GM12878 (cell line): ENCODE results near the gene BMI1. TPM values are rescaled to one million over a fixed set of nuclear protein-coding genes. Genes with fewer than 3 reads are reported as not detected.
A peak's percentile ranks its signal among the peaks of the same experiment; 100 is the strongest.

Source experiments
- ATAC-seq: fragments of 200-7000 bp; cut with Tn5 transposase; 3 replicates; pipeline ENCODE4 v1.9.1; 2020; ENCODE audit warnings: mild to moderate bottlenecking, moderate library complexity
- BruUV-seq: library from RNA; stranded (reverse); fragments of 400-500 nt; replicated peaks from 2 replicates; lab custom pipeline; 2021; lab: Mats Ljungman, UMichigan
- CTCF ChIA-PET: fragments of 300-600 bp; sonication (Branson Sonifier 250); formaldehyde crosslinking; extraction: SDS; loops from one replicate; lab custom pipeline; 2021; ENCODE audit warnings: inconsistent platforms; lab: Yijun Ruan, JAX
- POLR2A ChIA-PET: fragments of 350-600 bp; formaldehyde crosslinking; extraction: SDS; loops from one replicate; lab custom pipeline; 2021; ENCODE audit warnings: inconsistent platforms; lab: Charles Lee
- RAD21 ChIA-PET: fragments of 300-600 bp; sonication (Branson Sonifier 250); formaldehyde crosslinking; loops from one replicate; lab custom pipeline; 2023; ENCODE audit warnings: antibody characterized with exemption; ENCODE audit not compliant: unreplicated experiment; lab: Charles Lee
- SMC1A ChIA-PET: fragments of 300-600 bp; sonication (Branson Sonifier 250); formaldehyde crosslinking; loops from one replicate; lab custom pipeline; 2023; ENCODE audit not compliant: unreplicated experiment, uncharacterized antibody; lab: Charles Lee
- DNase-seq: peaks from one replicate; pipeline ENCODE4 v3.0.0-alpha.2; 2011; ENCODE audit warnings: low read depth, low spot score
- FAIRE-seq: peaks from 3 replicates; lab custom pipeline; 2011; peaks lifted over from hg19 to GRCh38; lab: Jason Lieb, UNC
- H2AFZ ChIP-seq: 2 replicates; pipeline ENCODE4 v1.6.0; 2011; ENCODE audit warnings: low read depth, low read length, control low read depth; ENCODE audit not compliant: control insufficient read depth
- H3K27ac ChIP-seq: 2 replicates; pipeline ENCODE4 v1.5.1; 2011; ENCODE audit warnings: control low read depth; ENCODE audit not compliant: control insufficient read depth, insufficient read depth
- H3K27me3 ChIP-seq, 2 experiments: replicated peaks in 1 of 2; 2 replicates each; pipeline versions ENCODE4 v1.6.0 to v1.6.1; 2011; ENCODE audit warnings: low read length in 1 of 2; ENCODE audit not compliant: control insufficient read depth in 2 of 2, insufficient read depth in 2 of 2
- H3K36me3 ChIP-seq, 2 experiments: 2 replicates each; pipeline ENCODE4 v1.5.1; 2011; ENCODE audit warnings: low read length in 1 of 2; ENCODE audit not compliant: control insufficient read depth in 2 of 2, insufficient read depth in 2 of 2
- H3K4me1 ChIP-seq: 2 replicates; pipeline ENCODE4 v1.6.1; 2011; ENCODE audit warnings: mild to moderate bottlenecking, low read length, moderate library complexity, mixed read lengths; ENCODE audit not compliant: control insufficient read depth, insufficient read depth
- H3K4me2 ChIP-seq: 2 replicates; pipeline ENCODE4 v1.6.0; 2011; ENCODE audit warnings: control low read depth; ENCODE audit not compliant: control insufficient read depth, insufficient read depth
- H3K4me3 ChIP-seq: fragments of 200-600 bp; sonication (generic); 2 replicates; pipeline ENCODE4 v1.5.1; 2016
- H3K79me2 ChIP-seq: 2 replicates; pipeline ENCODE4 v1.6.0; 2011; ENCODE audit warnings: low read length; ENCODE audit not compliant: control insufficient read depth, insufficient read depth
- H3K9ac ChIP-seq: 2 replicates; pipeline ENCODE4 v1.8.0; 2011; ENCODE audit warnings: low read length, control low read depth, mixed read lengths; ENCODE audit not compliant: control insufficient read depth, insufficient read depth
- H3K9me3 ChIP-seq: replicated peaks from 3 replicates; pipeline ENCODE4 v1.5.1; 2011; ENCODE audit warnings: mild to moderate bottlenecking, low read length; ENCODE audit not compliant: control insufficient read depth, insufficient read depth
- H4K20me1 ChIP-seq: 2 replicates; pipeline ENCODE4 v1.6.0; 2011; ENCODE audit not compliant: control insufficient read depth, insufficient read depth
- FOS ChIP-seq: IDR thresholded peaks from 3 replicates; pipeline ENCODE4 v1.6.1; 2011; ENCODE audit warnings: borderline replicate concordance; ENCODE audit not compliant: insufficient read length; ENCODE audit errors: extremely low read depth
- IKZF1 ChIP-seq: fragments of 450-650 bp; conservative IDR thresholded peaks from 2 replicates; pipeline ENCODE4 v1.6.1; 2017; ENCODE audit warnings: antibody characterized with exemption, mild to moderate bottlenecking
- NFYB ChIP-seq: IDR thresholded peaks from 2 replicates; pipeline ENCODE4 v1.6.1; 2011; ENCODE audit warnings: low read depth, mild to moderate bottlenecking, low read length, improper control_type of control experiment, moderate library complexity; ENCODE audit not compliant: insufficient read depth
- PAX5 ChIP-seq: IDR thresholded peaks from 2 replicates; pipeline ENCODE4 v1.6.1; 2011; ENCODE audit warnings: low read depth, low read length, borderline replicate concordance
- POLR2AphosphoS2 ChIP-seq: IDR thresholded peaks from 2 replicates; pipeline ENCODE4 v1.6.1; 2011; ENCODE audit warnings: low read depth, mild to moderate bottlenecking, low read length, improper control_type of control experiment, moderate library complexity
- STAT1 ChIP-seq: fragments of 450-650 bp; conservative IDR thresholded peaks from 2 replicates; pipeline ENCODE4 v1.6.1; 2014; ENCODE audit warnings: antibody characterized with exemption, mild to moderate bottlenecking
- TAF1 ChIP-seq: IDR thresholded peaks from 2 replicates; pipeline ENCODE4 v1.6.1; 2011; ENCODE audit warnings: mild to moderate bottlenecking, low read depth, low read length, borderline replicate concordance
- TBL1XR1 ChIP-seq: IDR thresholded peaks from 2 replicates; pipeline ENCODE4 v1.6.1; 2012; ENCODE audit warnings: low read depth, low read length, improper control_type of control experiment
- USF2 ChIP-seq: IDR thresholded peaks from 2 replicates; pipeline ENCODE4 v1.6.1; 2011; ENCODE audit warnings: low read depth, low read length, improper control_type of control experiment, borderline replicate concordance
- WGBS: methylation state at CpG from one replicate; pipeline ENCODE4 v1.1.6; 2016; ENCODE audit warnings: low lambda C conversion rate; ENCODE audit not compliant: insufficient replicate concordance, insufficient coverage; ENCODE audit errors: missing lambda C conversion rate; 5-methylcytosine and 5-hydroxymethylcytosine counted together
- in situ Hi-C: fragments of 300-500 bp; cut with MboI; formaldehyde crosslinking; loops from 9 replicates; pipeline ENCODE4 v1.14.3; 2018; ENCODE audit warnings: mixed read lengths
- intact Hi-C: fragments of 100-400 bp; cut with micrococcal nuclease; formaldehyde crosslinking; loops from one replicate; pipeline ENCODE4 v1.14.2; 2022; ENCODE audit not compliant: unreplicated experiment
- polyA plus RNA-seq, 11 experiments: library from polyadenylated mRNA; depleted of rRNA in 4 of 11; unstranded in 6 of 11; stranded (reverse) in 5 of 11; fragments of >200 nt; fragmentation: Nextera tagmentation in 4 of 11; fragmentation: Illumina TruSeq in 1 of 11; extraction: Ambion mirVana in 4 of 11; extraction: Trizol in 1 of 11; gene quantifications; 1 replicate in 1 of 11; 2 replicates in 10 of 11; pipeline versions ENCODE4 v1.2.1 to v1.2.3, GENCODE V29; 2011 to 2016; ENCODE audit warnings: inconsistent platforms in 2 of 11, missing spikeins in 2 of 11, low read depth in 1 of 11
- total RNA-seq, 4 experiments: library from RNA; depleted of rRNA in 3 of 4; stranded (reverse); fragments of >200 nt in 3 of 4; fragmentation: Illumina TruSeq in 1 of 4; extraction: Trizol in 1 of 4; gene quantifications; 2 replicates each; pipeline versions ENCODE4 v1.2.1 to v1.2.3, GENCODE V29; 2013 to 2021
- TF ChIP-seq, protein P1 (sequence below): fragments of 450-650 bp; formaldehyde crosslinking; IDR thresholded peaks from 2 replicates; pipeline ENCODE4 v1.5.0; 2022; ENCODE audit warnings: mild to moderate bottlenecking, missing genetic modification characterization
- TF ChIP-seq, protein P2 (sequence below): fragments of 450-650 bp; IDR thresholded peaks from 2 replicates; pipeline ENCODE4 v1.6.1; 2017; ENCODE audit warnings: low read depth, mild to moderate bottlenecking, moderate library complexity
- TF ChIP-seq, protein P3 (sequence below): fragments of 450-650 bp; IDR thresholded peaks from 2 replicates; pipeline ENCODE4 v1.6.1; 2017; ENCODE audit warnings: mild to moderate bottlenecking, low read depth, inconsistent platforms; ENCODE audit not compliant: poor library complexity, severe bottlenecking

Gene BMI1
- total and polyA plus RNA-seq, 10 of the 15 experiments (the other 5 are each of a cell fraction or from before 2014, with no cell fraction given), result 8.0 to 49.7 (median 25.8) TPM

DNA sequence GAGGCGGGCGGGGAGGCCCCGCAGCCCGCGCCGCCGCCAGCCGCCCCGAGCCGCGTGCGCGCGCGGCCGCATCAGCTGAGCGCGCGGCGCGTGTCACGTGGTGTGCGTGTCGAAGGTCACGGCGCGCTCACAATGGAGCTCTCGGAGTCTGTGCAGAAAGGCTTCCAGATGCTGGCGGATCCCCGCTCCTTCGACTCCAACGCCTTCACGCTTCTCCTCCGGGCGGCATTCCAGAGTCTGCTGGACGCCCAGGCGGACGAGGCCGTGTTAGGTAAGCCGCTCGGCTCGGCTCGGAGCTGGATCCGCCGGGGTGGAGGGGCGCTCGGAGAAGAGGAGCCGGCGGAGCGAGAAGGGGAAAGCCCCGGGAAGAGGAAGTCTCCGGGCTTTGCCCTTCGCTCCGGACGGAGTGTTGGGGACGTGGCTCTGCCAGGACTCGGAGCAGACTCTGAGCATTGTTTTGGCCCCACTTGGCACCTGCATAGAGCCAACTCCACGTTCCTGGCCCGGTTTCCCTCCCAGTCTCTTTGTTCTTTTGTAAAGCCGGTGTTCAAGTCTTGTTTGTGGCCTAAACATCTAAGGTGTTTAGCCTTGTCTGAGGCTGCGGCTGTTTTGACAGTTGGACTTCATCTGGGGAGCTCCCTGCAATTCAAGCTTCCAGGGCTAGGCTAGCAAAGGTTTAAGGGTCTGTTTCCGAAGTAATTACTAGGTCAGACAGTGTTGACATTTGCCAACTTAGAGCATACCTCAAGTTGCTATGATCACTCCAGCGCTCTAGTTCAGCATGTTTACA is 4.4 kb upstream of the BMI1 start, which contains the start of gene COMMD3:
COMMD3 (plus strand) TSS at position 103 of the 790 bp plus-strand sequence; CDS start at position 133, 30 bp downstream.
- TSS peak; percentile 62 for BruUV-seq
- H3K4me2 ChIP-seq, result peak within 1 kb of the TSS; percentile 84
- ChIA-PET POLR2A (interaction anchor here (0.7 to 2.7 kb wide), 8 partner anchors 8 to 783 kb away, joined by 3 to 15 read pairs (median 6); partner anchors contain the start of gene DNAJC1), SMC1A (interaction anchor here (0.6 to 2.7 kb wide), 18 partner anchors 23 to 672 kb away, joined by 3 to 9 read pairs (median 4); partner anchors contain the start of genes DNAJC1 and SPAG6), RAD21 (interaction anchor here (0.6 to 2.7 kb wide), 11 partner anchors 8 to 363 kb away, joined by 3 to 16 read pairs (median 5); no protein-coding TSS in a partner anchor), CTCF (interaction anchor here (0.6 to 1.5 kb wide), 8 partner anchors 24 to 677 kb away, joined by 3 to 5 read pairs (median 3); partner anchors contain the start of gene DNAJC1)
- H3K36me3 ChIP-seq, result no peaks in the 10 kb centered on the region; a peak in 1 of 4 replicates
- ATAC-seq, result peak; percentile 83
- H3K27ac ChIP-seq, result peak within 1 kb of the TSS; percentile 89
- no peaks in the 10 kb centered on the region for H3K27me3 ChIP-seq
- WGBS, result under 1% methylated on average over 54 of the region's 63 CpGs
- in situ Hi-C loops (loop anchor here (5.0 kb wide), 2 partner anchors 309 to 789 kb away; partner anchors contain the start of gene SKIDA1), intact Hi-C loops (loop anchor here (2.0 to 10.0 kb wide), 6 partner anchors 64 to 822 kb away; partner anchors contain the start of gene PIP4K2A)
- peak within 1 kb of the TSS; percentile 83 for H3K9ac ChIP-seq
- peak within 1 kb of the TSS; percentile 96 for H2AFZ ChIP-seq
- peak; percentile 40 for DNase-seq
- H4K20me1 ChIP-seq, result no peaks in the 10 kb centered on the region
- peak; percentile 80 for FAIRE-seq
- peak within 1 kb of the TSS; percentile 95 for H3K4me3 ChIP-seq
- H3K79me2 ChIP-seq, result peaks cover 15% of the 10 kb centered on the region
- H3K4me1 ChIP-seq, result peaks cover 18% of the 10 kb centered on the region
- no peaks in the 10 kb centered on the region for H3K9me3 ChIP-seq
- TF ChIP-seq IKZF1, result peak; percentile 97
- peak; percentile 76; the same call in 1 of the 2 replicates for TF ChIP-seq POLR2AphosphoS2
- peak; percentile 86 for TF ChIP-seq USF2
- TF ChIP-seq TBL1XR1, result 0 out of 2 replicates have a peak, but pooled peaks have one; percentile 41
- TF ChIP-seq PAX5, result 0 out of 2 replicates have a peak, but pooled peaks have one; percentile 31
- TF ChIP-seq NFYB, result no peak
- TF ChIP-seq, protein P1, sequence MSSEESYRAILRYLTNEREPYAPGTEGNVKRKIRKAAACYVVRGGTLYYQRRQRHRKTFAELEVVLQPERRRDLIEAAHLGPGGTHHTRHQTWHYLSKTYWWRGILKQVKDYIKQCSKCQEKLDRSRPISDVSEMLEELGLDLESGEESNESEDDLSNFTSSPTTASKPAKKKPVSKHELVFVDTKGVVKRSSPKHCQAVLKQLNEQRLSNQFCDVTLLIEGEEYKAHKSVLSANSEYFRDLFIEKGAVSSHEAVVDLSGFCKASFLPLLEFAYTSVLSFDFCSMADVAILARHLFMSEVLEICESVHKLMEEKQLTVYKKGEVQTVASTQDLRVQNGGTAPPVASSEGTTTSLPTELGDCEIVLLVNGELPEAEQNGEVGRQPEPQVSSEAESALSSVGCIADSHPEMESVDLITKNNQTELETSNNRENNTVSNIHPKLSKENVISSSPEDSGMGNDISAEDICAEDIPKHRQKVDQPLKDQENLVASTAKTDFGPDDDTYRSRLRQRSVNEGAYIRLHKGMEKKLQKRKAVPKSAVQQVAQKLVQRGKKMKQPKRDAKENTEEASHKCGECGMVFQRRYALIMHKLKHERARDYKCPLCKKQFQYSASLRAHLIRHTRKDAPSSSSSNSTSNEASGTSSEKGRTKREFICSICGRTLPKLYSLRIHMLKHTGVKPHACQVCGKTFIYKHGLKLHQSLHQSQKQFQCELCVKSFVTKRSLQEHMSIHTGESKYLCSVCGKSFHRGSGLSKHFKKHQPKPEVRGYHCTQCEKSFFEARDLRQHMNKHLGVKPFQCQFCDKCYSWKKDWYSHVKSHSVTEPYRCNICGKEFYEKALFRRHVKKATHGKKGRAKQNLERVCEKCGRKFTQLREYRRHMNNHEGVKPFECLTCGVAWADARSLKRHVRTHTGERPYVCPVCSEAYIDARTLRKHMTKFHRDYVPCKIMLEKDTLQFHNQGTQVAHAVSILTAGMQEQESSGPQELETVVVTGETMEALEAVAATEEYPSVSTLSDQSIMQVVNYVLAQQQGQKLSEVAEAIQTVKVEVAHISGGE, result peak; percentile 63; the same call in 1 of the 2 replicates
- TF ChIP-seq, protein P2, sequence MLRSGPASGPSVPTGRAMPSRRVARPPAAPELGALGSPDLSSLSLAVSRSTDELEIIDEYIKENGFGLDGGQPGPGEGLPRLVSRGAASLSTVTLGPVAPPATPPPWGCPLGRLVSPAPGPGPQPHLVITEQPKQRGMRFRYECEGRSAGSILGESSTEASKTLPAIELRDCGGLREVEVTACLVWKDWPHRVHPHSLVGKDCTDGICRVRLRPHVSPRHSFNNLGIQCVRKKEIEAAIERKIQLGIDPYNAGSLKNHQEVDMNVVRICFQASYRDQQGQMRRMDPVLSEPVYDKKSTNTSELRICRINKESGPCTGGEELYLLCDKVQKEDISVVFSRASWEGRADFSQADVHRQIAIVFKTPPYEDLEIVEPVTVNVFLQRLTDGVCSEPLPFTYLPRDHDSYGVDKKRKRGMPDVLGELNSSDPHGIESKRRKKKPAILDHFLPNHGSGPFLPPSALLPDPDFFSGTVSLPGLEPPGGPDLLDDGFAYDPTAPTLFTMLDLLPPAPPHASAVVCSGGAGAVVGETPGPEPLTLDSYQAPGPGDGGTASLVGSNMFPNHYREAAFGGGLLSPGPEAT, result peak; percentile 95
- peak; percentile 80; the same call in 1 of the 2 replicates for TF ChIP-seq TAF1
- peak; percentile 6 for TF ChIP-seq FOS
- TF ChIP-seq STAT1, result no peak
- TF ChIP-seq, protein P3, sequence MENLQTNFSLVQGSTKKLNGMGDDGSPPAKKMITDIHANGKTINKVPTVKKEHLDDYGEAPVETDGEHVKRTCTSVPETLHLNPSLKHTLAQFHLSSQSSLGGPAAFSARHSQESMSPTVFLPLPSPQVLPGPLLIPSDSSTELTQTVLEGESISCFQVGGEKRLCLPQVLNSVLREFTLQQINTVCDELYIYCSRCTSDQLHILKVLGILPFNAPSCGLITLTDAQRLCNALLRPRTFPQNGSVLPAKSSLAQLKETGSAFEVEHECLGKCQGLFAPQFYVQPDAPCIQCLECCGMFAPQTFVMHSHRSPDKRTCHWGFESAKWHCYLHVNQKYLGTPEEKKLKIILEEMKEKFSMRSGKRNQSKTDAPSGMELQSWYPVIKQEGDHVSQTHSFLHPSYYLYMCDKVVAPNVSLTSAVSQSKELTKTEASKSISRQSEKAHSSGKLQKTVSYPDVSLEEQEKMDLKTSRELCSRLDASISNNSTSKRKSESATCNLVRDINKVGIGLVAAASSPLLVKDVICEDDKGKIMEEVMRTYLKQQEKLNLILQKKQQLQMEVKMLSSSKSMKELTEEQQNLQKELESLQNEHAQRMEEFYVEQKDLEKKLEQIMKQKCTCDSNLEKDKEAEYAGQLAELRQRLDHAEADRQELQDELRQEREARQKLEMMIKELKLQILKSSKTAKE, result no peak
